GM12878 (cell line): ENCODE data around the gene OLFML2B. TPM values are rescaled to one million over a fixed set of nuclear protein-coding genes. Genes with fewer than 3 reads are reported as not detected.

ENCODE experiments used
- ATAC-seq: fragments of 200-7000 bp; cut with Tn5 transposase; 3 replicates; pipeline ENCODE4 v1.9.1; 2020; ENCODE audit warnings: mild to moderate bottlenecking, moderate library complexity
- BruUV-seq: library from RNA; stranded (reverse); fragments of 400-500 nt; replicated peaks from 2 replicates; lab custom pipeline; 2021; lab: Mats Ljungman, UMichigan
- CTCF ChIA-PET: fragments of 300-600 bp; sonication (Branson Sonifier 250); formaldehyde crosslinking; extraction: SDS; loops from one replicate; lab custom pipeline; 2021; ENCODE audit warnings: inconsistent platforms; lab: Yijun Ruan, JAX
- POLR2A ChIA-PET: fragments of 350-600 bp; formaldehyde crosslinking; extraction: SDS; loops from one replicate; lab custom pipeline; 2021; ENCODE audit warnings: inconsistent platforms; lab: Charles Lee
- RAD21 ChIA-PET: fragments of 300-600 bp; sonication (Branson Sonifier 250); formaldehyde crosslinking; loops from one replicate; lab custom pipeline; 2023; ENCODE audit warnings: antibody characterized with exemption; ENCODE audit not compliant: unreplicated experiment; lab: Charles Lee
- SMC1A ChIA-PET: fragments of 300-600 bp; sonication (Branson Sonifier 250); formaldehyde crosslinking; loops from one replicate; lab custom pipeline; 2023; ENCODE audit not compliant: unreplicated experiment, uncharacterized antibody; lab: Charles Lee
- DNase-seq: peaks from one replicate; pipeline ENCODE4 v3.0.0-alpha.2; 2011; ENCODE audit warnings: low read depth, low spot score
- FAIRE-seq: peaks from 3 replicates; lab custom pipeline; 2011; peaks lifted over from hg19 to GRCh38; lab: Jason Lieb, UNC
- H2AFZ ChIP-seq: 2 replicates; pipeline ENCODE4 v1.6.0; 2011; ENCODE audit warnings: low read depth, low read length, control low read depth; ENCODE audit not compliant: control insufficient read depth
- H3K27ac ChIP-seq: 2 replicates; pipeline ENCODE4 v1.5.1; 2011; ENCODE audit warnings: control low read depth; ENCODE audit not compliant: control insufficient read depth, insufficient read depth
- H3K27me3 ChIP-seq, 2 experiments: replicated peaks in 1 of 2; 2 replicates each; pipeline versions ENCODE4 v1.6.0 to v1.6.1; 2011; ENCODE audit warnings: low read length in 1 of 2; ENCODE audit not compliant: control insufficient read depth in 2 of 2, insufficient read depth in 2 of 2
- H3K36me3 ChIP-seq, 2 experiments: 2 replicates each; pipeline ENCODE4 v1.5.1; 2011; ENCODE audit warnings: low read length in 1 of 2; ENCODE audit not compliant: control insufficient read depth in 2 of 2, insufficient read depth in 2 of 2
- H3K4me1 ChIP-seq: 2 replicates; pipeline ENCODE4 v1.6.1; 2011; ENCODE audit warnings: mild to moderate bottlenecking, low read length, moderate library complexity, mixed read lengths; ENCODE audit not compliant: control insufficient read depth, insufficient read depth
- H3K4me2 ChIP-seq: 2 replicates; pipeline ENCODE4 v1.6.0; 2011; ENCODE audit warnings: control low read depth; ENCODE audit not compliant: control insufficient read depth, insufficient read depth
- H3K4me3 ChIP-seq: fragments of 200-600 bp; sonication (generic); 2 replicates; pipeline ENCODE4 v1.5.1; 2016
- H3K79me2 ChIP-seq: 2 replicates; pipeline ENCODE4 v1.6.0; 2011; ENCODE audit warnings: low read length; ENCODE audit not compliant: control insufficient read depth, insufficient read depth
- H3K9ac ChIP-seq: 2 replicates; pipeline ENCODE4 v1.8.0; 2011; ENCODE audit warnings: low read length, control low read depth, mixed read lengths; ENCODE audit not compliant: control insufficient read depth, insufficient read depth
- H3K9me3 ChIP-seq: replicated peaks from 3 replicates; pipeline ENCODE4 v1.5.1; 2011; ENCODE audit warnings: mild to moderate bottlenecking, low read length; ENCODE audit not compliant: control insufficient read depth, insufficient read depth
- H4K20me1 ChIP-seq: 2 replicates; pipeline ENCODE4 v1.6.0; 2011; ENCODE audit not compliant: control insufficient read depth, insufficient read depth
- BCL11A ChIP-seq: IDR thresholded peaks from 2 replicates; pipeline ENCODE4 v1.6.1; 2011; ENCODE audit warnings: low read depth, low read length
- CREB1 ChIP-seq: IDR thresholded peaks from 2 replicates; pipeline ENCODE4 v1.6.1; 2012; ENCODE audit warnings: low read depth, mild to moderate bottlenecking, inconsistent platforms
- EZH2 ChIP-seq: IDR thresholded peaks from 2 replicates; pipeline ENCODE4 v1.6.1; 2012; ENCODE audit warnings: low read depth, mild to moderate bottlenecking, control low read depth, inconsistent platforms, low read length, borderline replicate concordance; ENCODE audit not compliant: control insufficient read depth
- FOS ChIP-seq: IDR thresholded peaks from 3 replicates; pipeline ENCODE4 v1.6.1; 2011; ENCODE audit warnings: borderline replicate concordance; ENCODE audit not compliant: insufficient read length; ENCODE audit errors: extremely low read depth
- HDAC2 ChIP-seq: fragments of 200-600 bp; sonication (generic); IDR thresholded peaks from 2 replicates; pipeline ENCODE4 v1.6.1; 2017
- JUND ChIP-seq: IDR thresholded peaks from 2 replicates; pipeline ENCODE4 v1.6.1; 2012; ENCODE audit warnings: low read depth, mild to moderate bottlenecking, low read length, improper control_type of control experiment, moderate library complexity
- MEF2A ChIP-seq: IDR thresholded peaks from 2 replicates; pipeline ENCODE4 v1.6.1; 2011; ENCODE audit warnings: low read depth, mild to moderate bottlenecking, low read length, moderate library complexity; ENCODE audit not compliant: insufficient read depth
- PML ChIP-seq: IDR thresholded peaks from 2 replicates; pipeline ENCODE4 v1.6.1; 2012; ENCODE audit warnings: low read length, inconsistent platforms
- RAD51 ChIP-seq: fragments of 450-650 bp; IDR thresholded peaks from 2 replicates; pipeline ENCODE4 v1.6.1; 2016; ENCODE audit warnings: moderate library complexity, mild to moderate bottlenecking, inconsistent platforms
- RBBP5 ChIP-seq: fragments of 200-600 bp; sonication (generic); conservative IDR thresholded peaks from 2 replicates; pipeline ENCODE4 v1.6.1; 2016
- RELA ChIP-seq: fragments of 450-650 bp; IDR thresholded peaks from 2 replicates; pipeline ENCODE4 v1.8.0; 2014; ENCODE audit warnings: borderline replicate concordance; ENCODE audit not compliant: partially characterized antibody
- RUNX3 ChIP-seq: IDR thresholded peaks from 2 replicates; pipeline ENCODE4 v1.6.1; 2012; ENCODE audit warnings: low read length, inconsistent platforms
- SMARCA5 ChIP-seq: fragments of 450-650 bp; IDR thresholded peaks from 2 replicates; pipeline ENCODE4 v1.6.1; 2017; ENCODE audit warnings: mild to moderate bottlenecking
- TCF3 ChIP-seq: IDR thresholded peaks from 2 replicates; pipeline ENCODE4 v1.6.1; 2012; ENCODE audit warnings: low read depth, mild to moderate bottlenecking, low read length, borderline replicate concordance; ENCODE audit not compliant: insufficient read depth
- WGBS: methylation state at CpG from one replicate; pipeline ENCODE4 v1.1.6; 2016; ENCODE audit warnings: low lambda C conversion rate; ENCODE audit not compliant: insufficient replicate concordance, insufficient coverage; ENCODE audit errors: missing lambda C conversion rate; 5-methylcytosine and 5-hydroxymethylcytosine counted together
- in situ Hi-C: fragments of 300-500 bp; cut with MboI; formaldehyde crosslinking; loops from 9 replicates; pipeline ENCODE4 v1.14.3; 2018; ENCODE audit warnings: mixed read lengths
- intact Hi-C: fragments of 100-400 bp; cut with micrococcal nuclease; formaldehyde crosslinking; loops from one replicate; pipeline ENCODE4 v1.14.2; 2022; ENCODE audit not compliant: unreplicated experiment
- polyA plus RNA-seq, 11 experiments: library from polyadenylated mRNA; depleted of rRNA in 4 of 11; unstranded in 6 of 11; stranded (reverse) in 5 of 11; fragments of >200 nt; fragmentation: Nextera tagmentation in 4 of 11; fragmentation: Illumina TruSeq in 1 of 11; extraction: Ambion mirVana in 4 of 11; extraction: Trizol in 1 of 11; gene quantifications; 1 replicate in 1 of 11; 2 replicates in 10 of 11; pipeline versions ENCODE4 v1.2.1 to v1.2.3, GENCODE V29; 2011 to 2016; ENCODE audit warnings: inconsistent platforms in 2 of 11, missing spikeins in 2 of 11, low read depth in 1 of 11
- total RNA-seq, 4 experiments: library from RNA; depleted of rRNA in 3 of 4; stranded (reverse); fragments of >200 nt in 3 of 4; fragmentation: Illumina TruSeq in 1 of 4; extraction: Trizol in 1 of 4; gene quantifications; 2 replicates each; pipeline versions ENCODE4 v1.2.1 to v1.2.3, GENCODE V29; 2013 to 2021
- TF ChIP-seq, protein P1 (sequence below): fragments of 450-650 bp; IDR thresholded peaks from 2 replicates; pipeline ENCODE4 v1.6.1; 2016; ENCODE audit warnings: mild to moderate bottlenecking
- TF ChIP-seq, protein P2 (sequence below): fragments of 450-650 bp; conservative IDR thresholded peaks from 2 replicates; pipeline ENCODE4 v1.6.1; 2017; ENCODE audit warnings: mild to moderate bottlenecking, moderate library complexity
- TF ChIP-seq, protein P3 (sequence below): fragments of 450-650 bp; IDR thresholded peaks from 2 replicates; pipeline ENCODE4 v1.6.1; 2014; ENCODE audit warnings: mild to moderate bottlenecking
- TF ChIP-seq, protein P4 (sequence below): IDR thresholded peaks from 2 replicates; pipeline ENCODE4 v1.6.1; 2012; ENCODE audit warnings: low read depth, low read length, improper control_type of control experiment

OLFML2B gene
- total and polyA plus RNA-seq, 10 of the 15 experiments (the other 5 are each of a cell fraction or from before 2014, with no cell fraction given), result not detected

GRCh38 chr1:162030759-162031280 lies 7.2 kb upstream of the OLFML2B start:
- Histone ChIP-seq H3K79me2 (no peaks in the 10 kb centered on the region), H3K27ac (no peak overlapping the region), H3K9me3 (no peaks in the 10 kb centered on the region; the same call in 2 of the 3 replicates), H3K4me1 (peaks cover 5% of the 10 kb centered on the region), H3K4me3 (no peak overlapping the region), H3K9ac (no peak overlapping the region), H3K27me3 (peaks cover 1 to 5% of the 10 kb centered on the region in 2 experiments; a peak in 2 of 4 replicates), H4K20me1 (no peaks in the 10 kb centered on the region), H3K4me2 (no peak overlapping the region), H2AFZ (no peak overlapping the region), H3K36me3 (no peaks in the 10 kb centered on the region)
- TF ChIP-seq, protein P1, sequence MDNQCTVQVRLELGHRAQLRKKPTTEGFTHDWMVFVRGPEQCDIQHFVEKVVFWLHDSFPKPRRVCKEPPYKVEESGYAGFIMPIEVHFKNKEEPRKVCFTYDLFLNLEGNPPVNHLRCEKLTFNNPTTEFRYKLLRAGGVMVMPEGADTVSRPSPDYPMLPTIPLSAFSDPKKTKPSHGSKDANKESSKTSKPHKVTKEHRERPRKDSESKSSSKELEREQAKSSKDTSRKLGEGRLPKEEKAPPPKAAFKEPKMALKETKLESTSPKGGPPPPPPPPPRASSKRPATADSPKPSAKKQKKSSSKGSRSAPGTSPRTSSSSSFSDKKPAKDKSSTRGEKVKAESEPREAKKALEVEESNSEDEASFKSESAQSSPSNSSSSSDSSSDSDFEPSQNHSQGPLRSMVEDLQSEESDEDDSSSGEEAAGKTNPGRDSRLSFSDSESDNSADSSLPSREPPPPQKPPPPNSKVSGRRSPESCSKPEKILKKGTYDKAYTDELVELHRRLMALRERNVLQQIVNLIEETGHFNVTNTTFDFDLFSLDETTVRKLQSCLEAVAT, result no peak
- TF ChIP-seq, protein P2, sequence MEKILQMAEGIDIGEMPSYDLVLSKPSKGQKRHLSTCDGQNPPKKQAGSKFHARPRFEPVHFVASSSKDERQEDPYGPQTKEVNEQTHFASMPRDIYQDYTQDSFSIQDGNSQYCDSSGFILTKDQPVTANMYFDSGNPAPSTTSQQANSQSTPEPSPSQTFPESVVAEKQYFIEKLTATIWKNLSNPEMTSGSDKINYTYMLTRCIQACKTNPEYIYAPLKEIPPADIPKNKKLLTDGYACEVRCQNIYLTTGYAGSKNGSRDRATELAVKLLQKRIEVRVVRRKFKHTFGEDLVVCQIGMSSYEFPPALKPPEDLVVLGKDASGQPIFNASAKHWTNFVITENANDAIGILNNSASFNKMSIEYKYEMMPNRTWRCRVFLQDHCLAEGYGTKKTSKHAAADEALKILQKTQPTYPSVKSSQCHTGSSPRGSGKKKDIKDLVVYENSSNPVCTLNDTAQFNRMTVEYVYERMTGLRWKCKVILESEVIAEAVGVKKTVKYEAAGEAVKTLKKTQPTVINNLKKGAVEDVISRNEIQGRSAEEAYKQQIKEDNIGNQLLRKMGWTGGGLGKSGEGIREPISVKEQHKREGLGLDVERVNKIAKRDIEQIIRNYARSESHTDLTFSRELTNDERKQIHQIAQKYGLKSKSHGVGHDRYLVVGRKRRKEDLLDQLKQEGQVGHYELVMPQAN, result no peak
- TF ChIP-seq FOS (no peak), SMARCA5 (no peak), TCF3 (no peak), MEF2A (no peak), EZH2 (no peak), RELA (no peak), RUNX3 (no peak), RAD51 (no peak), PML (no peak), JUND (no peak), RBBP5 (no peak), BCL11A (no peak), HDAC2 (no peak), CREB1 (no peak)
- TF ChIP-seq, protein P3, sequence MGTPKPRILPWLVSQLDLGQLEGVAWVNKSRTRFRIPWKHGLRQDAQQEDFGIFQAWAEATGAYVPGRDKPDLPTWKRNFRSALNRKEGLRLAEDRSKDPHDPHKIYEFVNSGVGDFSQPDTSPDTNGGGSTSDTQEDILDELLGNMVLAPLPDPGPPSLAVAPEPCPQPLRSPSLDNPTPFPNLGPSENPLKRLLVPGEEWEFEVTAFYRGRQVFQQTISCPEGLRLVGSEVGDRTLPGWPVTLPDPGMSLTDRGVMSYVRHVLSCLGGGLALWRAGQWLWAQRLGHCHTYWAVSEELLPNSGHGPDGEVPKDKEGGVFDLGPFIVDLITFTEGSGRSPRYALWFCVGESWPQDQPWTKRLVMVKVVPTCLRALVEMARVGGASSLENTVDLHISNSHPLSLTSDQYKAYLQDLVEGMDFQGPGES, result no peak
- TF ChIP-seq, protein P4, sequence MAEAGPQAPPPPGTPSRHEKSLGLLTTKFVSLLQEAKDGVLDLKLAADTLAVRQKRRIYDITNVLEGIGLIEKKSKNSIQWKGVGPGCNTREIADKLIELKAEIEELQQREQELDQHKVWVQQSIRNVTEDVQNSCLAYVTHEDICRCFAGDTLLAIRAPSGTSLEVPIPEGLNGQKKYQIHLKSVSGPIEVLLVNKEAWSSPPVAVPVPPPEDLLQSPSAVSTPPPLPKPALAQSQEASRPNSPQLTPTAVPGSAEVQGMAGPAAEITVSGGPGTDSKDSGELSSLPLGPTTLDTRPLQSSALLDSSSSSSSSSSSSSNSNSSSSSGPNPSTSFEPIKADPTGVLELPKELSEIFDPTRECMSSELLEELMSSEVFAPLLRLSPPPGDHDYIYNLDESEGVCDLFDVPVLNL, result no peak
- WGBS, result 71% methylated on average over 3 of the region's 3 CpGs
- SMC1A ChIA-PET, result no interaction called here
- intact Hi-C loops (no loop called here), in situ Hi-C loops (no loop called here)
- POLR2A ChIA-PET, result no interaction called here
- RAD21 ChIA-PET, result no interaction called here
- no peak for ATAC-seq
- DNase-seq, result no peak
- BruUV-seq, result no TSS peak
- no peak for FAIRE-seq
- CTCF ChIA-PET, result no interaction called here
